ENCODE measurements around the gene FAM168B. TPM values are rescaled to one million over a fixed set of nuclear protein-coding genes. Genes with fewer than 3 reads are reported as not detected.

The FAM168B gene
- total and polyA plus RNA-seq, 2 of the 13 experiments (the other 11 are each of a cell fraction or from before 2014, with no cell fraction given), result 64.5 to 113 TPM

DNA sequence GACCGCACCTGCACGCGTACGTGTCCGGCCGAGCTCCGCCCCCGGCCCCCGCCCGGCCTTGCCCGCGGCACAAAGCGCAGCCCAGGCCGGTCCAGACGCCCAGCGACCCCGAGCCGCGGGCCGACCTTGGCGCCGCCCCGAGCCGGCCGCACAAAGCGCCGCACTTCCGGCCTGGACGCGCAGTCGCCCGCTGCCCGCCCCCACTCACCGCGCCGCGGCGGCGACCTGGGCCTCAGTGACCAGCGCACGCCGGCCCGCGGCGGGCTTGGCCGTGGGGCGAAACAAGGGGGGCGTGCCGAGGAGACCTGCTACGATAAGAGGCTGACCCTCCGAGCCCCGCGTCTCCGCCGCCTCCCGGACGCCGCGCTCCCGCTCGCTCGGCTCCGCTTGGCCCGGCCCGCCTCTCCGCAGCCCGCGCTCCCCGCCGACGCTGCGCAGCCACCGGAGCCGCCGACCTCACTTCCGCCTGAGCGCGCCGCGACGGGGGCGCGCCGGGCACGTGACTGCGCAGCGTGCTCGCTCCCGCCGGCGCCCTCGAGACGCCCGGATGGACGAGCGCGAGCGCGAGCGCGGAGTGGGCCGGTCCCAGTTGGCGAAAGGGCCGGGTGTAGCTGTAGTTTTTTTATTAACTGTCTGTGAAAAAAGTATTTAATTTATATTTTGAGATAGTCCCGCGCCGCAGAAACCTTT lies at the start of gene FAM168B (continued):
- TF ChIP-seq POLR2G (IDR thresholded peaks at IDR 0.05; ENCODE audit: low read depth, low read length), result peak; percentile 92
- 0 out of 2 replicates have a peak, but pooled peaks have one; percentile 19 for TF ChIP-seq PRDM15 (CRISPR knock-in tag; IDR thresholded peaks at IDR 0.05)
- TF ChIP-seq SOX13 (IDR thresholded peaks at IDR 0.05), result 0 out of 2 replicates have a peak, but pooled peaks have one; percentile 22
- peak in 1 of 2 experiments; percentile 31; a peak in 1 of 4 replicates for TF ChIP-seq SOX13 (CRISPR knock-in tag; conservative IDR thresholded peaks at IDR 0.05 in 1 of 2, IDR thresholded peaks at IDR 0.05 in 1 of 2)
- peak; percentile 29 for TF ChIP-seq RBM39 (IDR thresholded peaks at IDR 0.05; ENCODE audit: low read depth, low read length, poor library complexity, severe bottlenecking)
- peak; percentile 54; the same call in 1 of the 2 replicates for TF ChIP-seq SP2 (CRISPR knock-in tag; IDR thresholded peaks at IDR 0.05)
- no peak; the same call in 1 of the 2 replicates for TF ChIP-seq ZNF816 (CRISPR knock-in tag; IDR thresholded peaks at IDR 0.05; ENCODE audit: borderline replicate concordance)
- TF ChIP-seq ZNF619 (CRISPR knock-in tag; IDR thresholded peaks at IDR 0.05), result no peak
- TF ChIP-seq, protein P1, sequence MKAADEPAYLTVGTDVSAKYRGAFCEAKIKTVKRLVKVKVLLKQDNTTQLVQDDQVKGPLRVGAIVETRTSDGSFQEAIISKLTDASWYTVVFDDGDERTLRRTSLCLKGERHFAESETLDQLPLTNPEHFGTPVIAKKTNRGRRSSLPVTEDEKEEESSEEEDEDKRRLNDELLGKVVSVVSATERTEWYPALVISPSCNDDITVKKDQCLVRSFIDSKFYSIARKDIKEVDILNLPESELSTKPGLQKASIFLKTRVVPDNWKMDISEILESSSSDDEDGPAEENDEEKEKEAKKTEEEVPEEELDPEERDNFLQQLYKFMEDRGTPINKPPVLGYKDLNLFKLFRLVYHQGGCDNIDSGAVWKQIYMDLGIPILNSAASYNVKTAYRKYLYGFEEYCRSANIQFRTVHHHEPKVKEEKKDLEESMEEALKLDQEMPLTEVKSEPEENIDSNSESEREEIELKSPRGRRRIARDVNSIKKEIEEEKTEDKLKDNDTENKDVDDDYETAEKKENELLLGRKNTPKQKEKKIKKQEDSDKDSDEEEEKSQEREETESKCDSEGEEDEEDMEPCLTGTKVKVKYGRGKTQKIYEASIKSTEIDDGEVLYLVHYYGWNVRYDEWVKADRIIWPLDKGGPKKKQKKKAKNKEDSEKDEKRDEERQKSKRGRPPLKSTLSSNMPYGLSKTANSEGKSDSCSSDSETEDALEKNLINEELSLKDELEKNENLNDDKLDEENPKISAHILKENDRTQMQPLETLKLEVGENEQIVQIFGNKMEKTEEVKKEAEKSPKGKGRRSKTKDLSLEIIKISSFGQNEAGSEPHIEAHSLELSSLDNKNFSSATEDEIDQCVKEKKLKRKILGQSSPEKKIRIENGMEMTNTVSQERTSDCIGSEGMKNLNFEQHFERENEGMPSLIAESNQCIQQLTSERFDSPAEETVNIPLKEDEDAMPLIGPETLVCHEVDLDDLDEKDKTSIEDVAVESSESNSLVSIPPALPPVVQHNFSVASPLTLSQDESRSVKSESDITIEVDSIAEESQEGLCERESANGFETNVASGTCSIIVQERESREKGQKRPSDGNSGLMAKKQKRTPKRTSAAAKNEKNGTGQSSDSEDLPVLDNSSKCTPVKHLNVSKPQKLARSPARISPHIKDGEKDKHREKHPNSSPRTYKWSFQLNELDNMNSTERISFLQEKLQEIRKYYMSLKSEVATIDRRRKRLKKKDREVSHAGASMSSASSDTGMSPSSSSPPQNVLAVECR (CRISPR knock-in tag; IDR thresholded peaks at IDR 0.05; ENCODE audit: borderline replicate concordance), result peak; percentile 81; the same call in 1 of the 2 replicates
- TF ChIP-seq FOXJ3 (CRISPR knock-in tag; IDR thresholded peaks at IDR 0.05; ENCODE audit: borderline replicate concordance), result no peak
- peak; percentile 4; the same call in 1 of the 2 replicates for TF ChIP-seq SIX4 (CRISPR knock-in tag; IDR thresholded peaks at IDR 0.05)
- TF ChIP-seq NFRKB (IDR thresholded peaks at IDR 0.05), result no peak
- TF ChIP-seq ZNF10 (CRISPR knock-in tag; IDR thresholded peaks at IDR 0.05; ENCODE audit: borderline replicate concordance, low read depth), result no peak

All from HepG2 (cell line).